ENCODE measurements around the gene BEGAIN.

BEGAIN gene

GRCh38 chr14:100604709-100605108 lies 17.5 kb upstream of the BEGAIN start:
- Histone ChIP-seq H3K27me3 (ENCODE audit: control insufficient read depth, insufficient read depth, low read length) (no peaks in the 10 kb centered on the region), H3K9ac (ENCODE audit: low read depth, low read length) (no peak overlapping the region), H3K4me1 (ENCODE audit: control insufficient read depth, insufficient read depth, low read length) (no peaks in the 10 kb centered on the region), H3K36me3 (ENCODE audit: control insufficient read depth, insufficient read depth, low read length) (no peaks in the 10 kb centered on the region), H3K9me3 (ENCODE audit: control insufficient read depth, insufficient read depth, low read length) (no peaks in the 10 kb centered on the region), H3K4me3 (ENCODE audit: low read depth, low read length) (no peak overlapping the region)

GRCh38 chr14:100604121-100604501 lies 16.9 kb upstream of the BEGAIN start:
- H3K4me1 ChIP-seq (ENCODE audit: control insufficient read depth, insufficient read depth, low read length) = no peaks in the 10 kb centered on the region
- H3K4me3 ChIP-seq (ENCODE audit: low read depth, low read length) = no peak overlapping the region
- H3K9ac ChIP-seq (ENCODE audit: low read depth, low read length) = no peak overlapping the region
- H3K27me3 ChIP-seq (ENCODE audit: control insufficient read depth, insufficient read depth, low read length) = no peaks in the 10 kb centered on the region
- H3K36me3 ChIP-seq (ENCODE audit: control insufficient read depth, insufficient read depth, low read length) = no peaks in the 10 kb centered on the region
- no peaks in the 10 kb centered on the region for H3K9me3 ChIP-seq (ENCODE audit: control insufficient read depth, insufficient read depth, low read length)

GRCh38 chr14:100603341-100604120 lies 16.3 kb upstream of the BEGAIN start:
- H3K9ac ChIP-seq (ENCODE audit: low read depth, low read length) = no peak overlapping the region
- H3K4me1 ChIP-seq (ENCODE audit: control insufficient read depth, insufficient read depth, low read length) = no peaks in the 10 kb centered on the region
- H3K36me3 ChIP-seq (ENCODE audit: control insufficient read depth, insufficient read depth, low read length) = no peaks in the 10 kb centered on the region
- no peaks in the 10 kb centered on the region for H3K27me3 ChIP-seq (ENCODE audit: control insufficient read depth, insufficient read depth, low read length)
- H3K9me3 ChIP-seq (ENCODE audit: control insufficient read depth, insufficient read depth, low read length) = no peaks in the 10 kb centered on the region
- H3K4me3 ChIP-seq (ENCODE audit: low read depth, low read length) = no peak overlapping the region

- no peaks in the 10 kb centered on the region for H3K9me3 ChIP-seq (ENCODE audit: control insufficient read depth, insufficient read depth, low read length)
- H3K4me1 ChIP-seq (ENCODE audit: control insufficient read depth, insufficient read depth, low read length) = no peaks in the 10 kb centered on the region
- no peak overlapping the region for H3K9ac ChIP-seq (ENCODE audit: low read depth, low read length)
- no peaks in the 10 kb centered on the region for H3K27me3 ChIP-seq (ENCODE audit: control insufficient read depth, insufficient read depth, low read length)
- no peak overlapping the region for H3K4me3 ChIP-seq (ENCODE audit: low read depth, low read length)
- H3K36me3 ChIP-seq (ENCODE audit: control insufficient read depth, insufficient read depth, low read length) = no peaks in the 10 kb centered on the region
These were observed 15.5 kb upstream of the BEGAIN start for GRCh38 chr14:100602621-100603230.

- Histone ChIP-seq H3K9ac (ENCODE audit: low read depth, low read length) (no peak overlapping the region), H3K4me3 (ENCODE audit: low read depth, low read length) (no peak overlapping the region), H3K9me3 (ENCODE audit: control insufficient read depth, insufficient read depth, low read length) (no peaks in the 10 kb centered on the region), H3K4me1 (ENCODE audit: control insufficient read depth, insufficient read depth, low read length) (no peaks in the 10 kb centered on the region), H3K27me3 (ENCODE audit: control insufficient read depth, insufficient read depth, low read length) (no peaks in the 10 kb centered on the region), H3K36me3 (ENCODE audit: control insufficient read depth, insufficient read depth, low read length) (no peaks in the 10 kb centered on the region)
These were observed 14.7 kb upstream of the BEGAIN start for GRCh38 chr14:100601914-100602313.

- Histone ChIP-seq H3K4me1 (ENCODE audit: control insufficient read depth, insufficient read depth, low read length) (no peaks in the 10 kb centered on the region), H3K27me3 (ENCODE audit: control insufficient read depth, insufficient read depth, low read length) (no peaks in the 10 kb centered on the region), H3K4me3 (ENCODE audit: low read depth, low read length) (no peak overlapping the region), H3K36me3 (ENCODE audit: control insufficient read depth, insufficient read depth, low read length) (no peaks in the 10 kb centered on the region), H3K9me3 (ENCODE audit: control insufficient read depth, insufficient read depth, low read length) (no peaks in the 10 kb centered on the region), H3K9ac (ENCODE audit: low read depth, low read length) (no peak overlapping the region)
These were observed 13.8 kb upstream of the BEGAIN start for GRCh38 chr14:100601064-100601463.

- Histone ChIP-seq H3K9ac (ENCODE audit: low read depth, low read length) (no peak overlapping the region), H3K4me3 (ENCODE audit: low read depth, low read length) (no peak overlapping the region), H3K4me1 (ENCODE audit: control insufficient read depth, insufficient read depth, low read length) (no peaks in the 10 kb centered on the region), H3K27me3 (ENCODE audit: control insufficient read depth, insufficient read depth, low read length) (no peaks in the 10 kb centered on the region), H3K36me3 (ENCODE audit: control insufficient read depth, insufficient read depth, low read length) (no peaks in the 10 kb centered on the region), H3K9me3 (ENCODE audit: control insufficient read depth, insufficient read depth, low read length) (no peaks in the 10 kb centered on the region)
These were observed 12.8 kb upstream of the BEGAIN start for GRCh38 chr14:100599981-100600380.

GRCh38 chr14:100594625-100594951 lies 7.4 kb upstream of the BEGAIN start:
- H3K4me1 ChIP-seq (ENCODE audit: control insufficient read depth, insufficient read depth, low read length) = no peaks in the 10 kb centered on the region
- H3K4me3 ChIP-seq (ENCODE audit: low read depth, low read length) = no peak overlapping the region
- H3K9ac ChIP-seq (ENCODE audit: low read depth, low read length) = no peak overlapping the region
- H3K36me3 ChIP-seq (ENCODE audit: control insufficient read depth, insufficient read depth, low read length) = no peaks in the 10 kb centered on the region
- peaks cover 5% of the 10 kb centered on the region for H3K27me3 ChIP-seq (ENCODE audit: control insufficient read depth, insufficient read depth, low read length)
- H3K9me3 ChIP-seq (ENCODE audit: control insufficient read depth, insufficient read depth, low read length) = no peaks in the 10 kb centered on the region

- H3K9ac ChIP-seq (ENCODE audit: low read depth, low read length) = no peak overlapping the region
- H3K4me3 ChIP-seq (ENCODE audit: low read depth, low read length) = no peak overlapping the region
- peaks cover 6% of the 10 kb centered on the region for H3K27me3 ChIP-seq (ENCODE audit: control insufficient read depth, insufficient read depth, low read length)
- H3K36me3 ChIP-seq (ENCODE audit: control insufficient read depth, insufficient read depth, low read length) = no peaks in the 10 kb centered on the region
- H3K9me3 ChIP-seq (ENCODE audit: control insufficient read depth, insufficient read depth, low read length) = no peaks in the 10 kb centered on the region
- peaks cover under 1% of the 10 kb centered on the region for H3K4me1 ChIP-seq (ENCODE audit: control insufficient read depth, insufficient read depth, low read length)
These were observed 6.8 kb upstream of the BEGAIN start for GRCh38 chr14:100593751-100594624.

- Histone ChIP-seq H3K9me3 (ENCODE audit: control insufficient read depth, insufficient read depth, low read length) (no peaks in the 10 kb centered on the region), H3K4me3 (ENCODE audit: low read depth, low read length) (no peak overlapping the region), H3K27me3 (ENCODE audit: control insufficient read depth, insufficient read depth, low read length) (peaks cover 16% of the 10 kb centered on the region), H3K9ac (ENCODE audit: low read depth, low read length) (no peak overlapping the region), H3K4me1 (ENCODE audit: control insufficient read depth, insufficient read depth, low read length) (peaks cover 3% of the 10 kb centered on the region), H3K36me3 (ENCODE audit: control insufficient read depth, insufficient read depth, low read length) (no peaks in the 10 kb centered on the region)
These were observed 5.8 kb upstream of the BEGAIN start for GRCh38 chr14:100592972-100593371.

GRCh38 chr14:100592461-100592891 lies 5.3 kb upstream of the BEGAIN start:
- Histone ChIP-seq H3K9ac (ENCODE audit: low read depth, low read length) (no peak overlapping the region), H3K4me1 (ENCODE audit: control insufficient read depth, insufficient read depth, low read length) (peaks cover 3% of the 10 kb centered on the region), H3K9me3 (ENCODE audit: control insufficient read depth, insufficient read depth, low read length) (no peaks in the 10 kb centered on the region), H3K4me3 (ENCODE audit: low read depth, low read length) (no peak overlapping the region), H3K27me3 (ENCODE audit: control insufficient read depth, insufficient read depth, low read length) (peaks cover 21% of the 10 kb centered on the region), H3K36me3 (ENCODE audit: control insufficient read depth, insufficient read depth, low read length) (no peaks in the 10 kb centered on the region)

All from iPS-15b (cell line).